Stimulated activated CD8-positive, alpha-beta memory T cell treated with anti-CD3 and anti-CD28 coated beads, Interleukin-12 subunit alpha, Interleukin-12 subunit beta, amount 100 ng/mL, for 1 hour (primary cell): ENCODE measurements around the gene GPR146.

ENCODE experiments used
- DNase-seq: peaks from one replicate; pipeline ENCODE4 v3.0.0-alpha.2; 2020; ENCODE audit warnings: low read depth

The GPR146 gene

DNA sequence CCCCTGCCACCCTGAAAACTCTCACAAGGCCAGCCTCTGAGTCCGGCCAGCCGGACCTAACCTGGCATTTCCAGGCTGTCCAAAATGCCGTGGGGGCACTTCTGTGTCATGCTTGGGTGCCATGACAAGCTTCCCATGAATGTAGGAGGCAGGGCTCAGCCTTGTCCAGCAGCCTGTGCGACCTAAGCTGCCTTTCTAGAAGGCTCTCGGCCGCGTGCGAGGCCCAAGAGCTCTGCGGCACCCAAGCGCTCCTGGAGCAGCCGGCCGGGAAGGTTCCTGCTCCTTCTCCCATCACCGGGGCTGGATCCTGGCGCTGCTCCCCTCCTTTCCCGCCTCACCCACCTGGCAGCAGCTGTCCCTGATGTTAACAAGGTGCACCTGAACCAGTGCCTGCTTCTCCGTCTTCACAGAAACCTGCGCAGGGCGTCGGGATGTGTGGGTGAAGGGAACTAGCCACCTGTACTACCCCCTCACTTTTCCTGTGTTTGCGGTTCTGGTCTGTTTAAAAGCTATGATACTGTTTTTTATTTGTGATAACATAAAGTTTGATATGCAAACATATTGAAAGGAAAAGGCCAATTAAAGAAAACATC lies 49.7 kb downstream of the GPR146 start:
- no peak for DNase-seq

GRCh38 chr7:1094870-1095269 lies 50.5 kb downstream of the GPR146 start:
- no peak for DNase-seq

GRCh38 chr7:1095621-1096155 lies 51.3 kb downstream of the GPR146 start:
- no peak for DNase-seq

DNA sequence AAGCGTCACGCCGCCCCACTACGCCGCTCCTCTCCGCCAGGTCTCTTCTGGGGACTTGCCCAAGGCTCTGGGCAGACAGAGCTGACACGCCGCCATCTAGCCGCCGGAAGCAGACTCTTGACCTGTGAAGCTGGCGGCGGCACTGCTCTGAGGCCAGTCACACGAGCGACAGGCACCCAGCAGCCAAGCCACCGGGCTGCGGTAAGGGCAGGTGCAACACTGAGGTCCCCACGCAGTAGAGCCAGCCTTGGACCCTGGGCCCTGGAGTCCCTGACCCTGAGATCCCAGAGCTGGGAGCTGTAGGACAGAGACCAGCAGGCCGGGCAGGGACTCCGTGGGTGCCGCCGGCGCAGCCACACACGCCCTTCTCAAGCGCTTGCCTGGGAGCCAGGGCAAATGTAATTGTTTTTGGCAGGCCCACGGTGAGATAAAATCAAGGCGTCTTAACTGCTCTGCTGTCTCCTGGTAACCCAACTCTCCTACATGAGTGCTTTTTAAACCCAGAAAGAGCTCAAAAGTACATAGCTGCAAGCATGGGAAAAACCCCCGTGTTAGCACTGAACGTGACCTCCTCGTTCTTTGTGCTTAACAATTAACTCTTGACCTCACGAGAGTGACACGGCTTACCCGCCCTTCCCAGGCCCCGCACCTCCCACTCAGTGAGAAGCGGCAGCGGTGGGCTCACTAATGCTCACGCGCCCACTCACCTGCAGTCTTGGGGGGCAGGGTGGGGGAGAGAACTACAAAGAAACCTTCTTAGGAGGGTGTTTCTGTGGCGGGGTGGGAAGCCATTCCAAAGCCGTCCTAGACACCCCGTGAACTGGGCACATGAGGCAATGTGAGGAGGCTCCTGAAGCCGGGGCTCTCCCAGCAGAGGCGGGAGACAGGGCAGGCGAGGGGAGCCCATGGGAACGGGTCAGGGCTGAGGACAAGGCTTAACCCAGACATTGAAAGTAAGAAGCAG lies 52.1 kb downstream of the GPR146 start:
- DNase-seq: no peak

DNA sequence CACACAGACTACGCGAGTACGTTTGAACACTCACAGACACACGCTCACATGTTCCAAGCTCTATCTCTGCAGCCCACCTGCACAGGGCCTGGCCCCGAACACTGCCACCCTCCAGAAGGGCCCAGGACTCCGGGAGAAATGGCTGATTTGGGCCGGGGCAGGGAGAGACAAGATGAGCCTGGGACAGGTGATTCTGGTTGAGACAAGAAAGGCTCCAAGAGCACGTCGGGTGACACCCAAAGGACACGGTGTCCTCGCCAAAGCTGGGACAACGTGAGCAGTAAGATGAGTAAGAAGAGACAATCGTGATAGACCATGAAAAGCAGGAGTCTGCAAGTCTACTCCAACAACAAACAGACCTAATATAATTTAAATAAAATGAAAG lies 52.8 kb downstream of the GPR146 start:
- no peak for DNase-seq

DNA sequence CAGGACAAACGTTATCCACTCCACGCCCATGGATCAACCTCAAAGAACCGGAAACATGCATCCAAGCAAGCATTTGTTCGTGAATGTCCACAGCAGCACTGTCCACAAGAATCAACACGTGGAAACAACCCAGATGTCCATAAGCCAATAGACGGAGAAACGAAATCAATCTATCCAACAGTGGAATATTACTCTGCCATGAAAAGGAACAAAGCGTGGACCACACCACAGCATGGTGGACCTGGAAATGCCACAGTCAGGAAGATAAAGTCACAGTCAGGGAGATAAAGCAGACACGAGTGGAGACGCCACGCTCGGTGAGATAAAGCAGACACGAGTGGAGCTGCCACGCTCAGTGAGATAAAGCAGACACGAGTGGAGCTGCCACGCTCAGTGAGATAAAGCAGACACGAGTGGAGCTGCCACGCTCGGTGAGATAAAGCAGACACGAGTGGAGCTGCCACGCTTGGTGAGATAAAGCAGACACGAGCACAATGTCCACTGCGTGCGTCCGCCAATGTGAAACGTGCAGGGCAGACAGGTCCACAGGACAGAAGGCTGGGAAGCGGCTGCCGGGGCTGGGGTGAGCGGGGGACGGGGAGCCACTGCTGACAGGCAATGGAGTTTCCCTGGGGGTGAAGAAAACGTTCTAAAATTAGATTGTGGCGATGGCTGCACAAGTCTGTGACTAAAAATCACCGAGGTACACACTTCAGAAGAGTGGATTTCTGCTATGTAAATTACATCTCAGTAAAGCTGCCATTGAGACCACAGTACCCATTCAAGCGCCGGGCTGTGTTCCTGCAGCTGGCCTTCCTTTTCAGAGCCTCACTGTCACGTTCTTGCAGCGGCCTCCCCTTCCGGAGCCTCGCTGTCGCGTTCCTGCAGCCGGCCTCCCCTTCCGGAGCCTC lies 54.2 kb downstream of the GPR146 start:
- no peak for DNase-seq

DNA sequence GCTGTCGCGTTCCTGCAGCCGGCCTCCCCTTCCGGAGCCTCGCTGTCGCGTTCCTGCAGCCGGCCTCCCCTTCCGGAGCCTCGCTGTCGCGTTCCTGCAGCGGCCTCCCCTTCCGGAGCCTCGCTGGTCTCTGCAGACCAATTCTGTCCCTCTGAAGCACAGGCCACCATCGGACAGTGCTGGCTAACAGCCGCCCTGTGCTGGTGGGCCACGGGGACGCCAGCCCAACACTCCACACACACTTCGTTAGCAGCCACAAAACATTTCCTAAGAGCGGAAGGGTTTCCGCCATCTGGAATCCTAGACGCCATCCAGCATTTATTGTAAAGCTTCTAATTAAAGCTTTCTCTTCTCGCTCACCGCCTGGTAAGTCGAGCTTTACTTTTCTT lies 54.8 kb downstream of the GPR146 start:
- no peak for DNase-seq

DNA sequence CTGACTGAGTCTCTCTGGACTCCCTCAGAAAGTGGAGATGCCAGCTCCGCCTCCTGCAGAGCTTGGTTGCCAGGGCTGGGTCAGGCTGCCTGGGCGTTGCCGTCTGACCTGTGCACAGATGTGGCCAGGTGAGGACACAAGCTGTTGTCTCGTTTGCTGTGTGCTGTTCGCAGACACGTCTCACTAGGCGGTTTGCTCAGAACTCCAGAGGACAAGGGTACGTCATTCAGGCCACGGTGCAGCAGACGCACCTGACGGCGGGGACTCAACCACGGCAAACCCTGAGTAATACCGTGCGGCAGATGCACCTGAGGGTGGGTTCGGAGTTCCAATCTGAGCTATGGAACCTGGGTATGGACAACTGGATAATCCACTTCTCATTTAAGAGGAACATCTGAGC lies 55.3 kb downstream of the GPR146 start:
- no peak for DNase-seq

GRCh38 chr7:1100386-1100785 lies 56.0 kb downstream of the GPR146 start:
- DNase-seq: no peak

DNA sequence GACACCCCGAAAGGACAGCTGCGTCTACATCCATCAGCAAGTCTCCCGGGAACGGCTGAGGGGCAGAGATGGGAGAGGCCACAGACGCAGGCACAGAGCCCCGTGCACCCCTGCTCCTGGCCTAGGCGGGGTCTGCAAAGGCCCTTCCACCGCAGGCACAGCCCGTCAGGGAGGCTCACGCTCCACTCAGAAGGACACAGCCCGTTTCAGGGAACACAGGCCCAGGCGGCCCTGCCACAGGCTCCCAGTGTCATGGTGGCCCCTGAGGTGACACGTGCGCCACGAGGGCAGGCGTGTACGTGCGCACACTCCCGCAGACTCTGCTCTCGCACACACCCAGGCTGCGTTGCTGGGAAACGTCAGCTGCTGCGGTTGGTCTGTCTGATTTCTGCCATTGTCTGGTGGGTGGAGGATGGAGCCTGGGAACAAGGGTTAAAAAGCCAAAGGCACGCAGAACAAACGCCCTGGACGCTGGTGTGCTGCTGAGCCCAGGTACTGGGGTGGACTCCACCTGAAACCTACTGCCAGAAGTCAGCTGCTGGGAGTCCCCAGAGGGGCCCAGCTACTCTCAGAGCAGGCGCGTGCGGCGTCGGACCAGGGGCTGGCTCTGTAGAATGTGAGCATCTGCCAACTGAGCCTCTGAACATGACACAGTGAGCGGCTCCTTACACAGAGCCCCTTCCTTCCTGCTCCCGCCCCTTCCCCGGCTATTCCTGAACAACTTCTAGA lies 56.7 kb downstream of the GPR146 start:
- no peak for DNase-seq

DNA sequence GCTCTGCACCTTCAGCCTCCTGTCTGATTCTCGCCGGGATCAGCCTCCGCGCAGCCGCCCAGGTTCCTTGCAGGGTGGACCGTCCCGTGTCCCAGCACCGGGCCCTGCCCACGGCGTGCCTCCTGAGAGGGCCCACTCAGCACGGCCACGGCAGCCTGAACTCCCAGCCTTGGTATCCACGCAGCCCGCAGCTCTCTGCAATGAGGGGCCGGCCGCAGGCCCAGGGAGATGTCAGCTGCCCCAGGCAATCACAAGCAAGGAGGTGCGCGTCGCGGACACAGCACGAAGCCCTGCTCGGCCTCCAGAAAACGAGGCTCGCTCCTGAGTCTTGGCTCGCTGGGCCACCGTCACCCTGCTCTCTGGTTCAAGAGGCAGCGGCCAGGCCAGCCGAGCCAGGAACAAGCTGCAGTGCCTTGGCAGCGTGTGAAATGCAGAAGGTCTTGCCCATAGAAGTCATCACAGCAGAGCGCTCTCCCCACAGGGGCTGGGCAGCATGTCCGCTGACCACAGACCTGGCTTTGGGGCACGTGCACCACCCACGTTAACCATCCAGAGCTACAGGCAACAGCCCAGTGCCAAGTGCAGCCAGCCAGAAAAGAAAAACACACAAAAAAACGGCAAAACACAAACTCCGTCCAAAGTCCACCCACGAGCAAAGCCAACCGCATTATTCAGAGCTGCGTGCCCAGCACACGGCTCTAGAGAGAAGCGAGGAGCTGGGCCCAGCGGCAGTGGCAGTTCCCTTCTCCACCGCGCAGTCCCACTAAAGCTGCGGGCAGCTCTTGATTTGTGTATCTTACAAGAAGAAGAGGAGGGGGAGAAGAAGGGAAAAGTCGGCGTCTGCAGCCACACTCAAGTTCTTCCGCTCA lies 57.5 kb downstream of the GPR146 start:
- DNase-seq: no peak

DNA sequence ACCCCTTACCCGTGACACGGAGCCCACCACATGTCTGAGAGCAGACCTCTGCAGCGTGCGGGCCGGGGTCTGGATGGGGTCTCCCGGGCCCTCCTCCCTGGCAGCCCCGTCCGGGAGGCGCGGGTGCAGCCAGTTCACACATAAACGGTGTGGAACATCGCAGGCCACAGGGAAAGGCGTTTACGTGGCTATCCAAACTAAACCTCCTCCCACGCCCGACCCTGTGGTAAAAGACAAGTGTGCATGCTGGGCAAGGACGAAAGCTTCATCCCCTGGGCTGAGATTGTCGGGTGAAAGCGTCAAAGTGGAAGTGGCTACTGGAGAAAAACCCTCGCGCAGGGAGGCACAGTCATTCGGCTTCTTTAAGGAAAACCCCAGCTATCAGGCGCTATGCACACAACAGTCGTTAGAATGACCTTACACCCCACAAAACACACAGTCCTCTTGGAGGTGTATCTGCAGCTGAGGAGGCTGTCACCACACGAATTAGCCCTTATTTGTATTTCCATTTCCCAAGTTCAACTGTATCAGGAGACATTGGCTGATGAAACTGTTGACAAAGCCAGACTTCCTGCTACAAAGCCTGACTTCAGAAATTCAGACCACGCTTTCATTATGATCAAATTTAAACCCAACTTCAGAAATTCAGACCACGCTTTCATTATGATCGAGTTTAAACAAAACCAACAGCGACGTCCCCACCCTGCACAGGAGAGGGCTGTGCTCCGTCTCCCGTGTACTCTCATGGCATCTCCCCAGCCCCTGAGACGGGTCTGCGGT lies 58.9 kb downstream of the GPR146 start:
- DNase-seq: no peak

DNA sequence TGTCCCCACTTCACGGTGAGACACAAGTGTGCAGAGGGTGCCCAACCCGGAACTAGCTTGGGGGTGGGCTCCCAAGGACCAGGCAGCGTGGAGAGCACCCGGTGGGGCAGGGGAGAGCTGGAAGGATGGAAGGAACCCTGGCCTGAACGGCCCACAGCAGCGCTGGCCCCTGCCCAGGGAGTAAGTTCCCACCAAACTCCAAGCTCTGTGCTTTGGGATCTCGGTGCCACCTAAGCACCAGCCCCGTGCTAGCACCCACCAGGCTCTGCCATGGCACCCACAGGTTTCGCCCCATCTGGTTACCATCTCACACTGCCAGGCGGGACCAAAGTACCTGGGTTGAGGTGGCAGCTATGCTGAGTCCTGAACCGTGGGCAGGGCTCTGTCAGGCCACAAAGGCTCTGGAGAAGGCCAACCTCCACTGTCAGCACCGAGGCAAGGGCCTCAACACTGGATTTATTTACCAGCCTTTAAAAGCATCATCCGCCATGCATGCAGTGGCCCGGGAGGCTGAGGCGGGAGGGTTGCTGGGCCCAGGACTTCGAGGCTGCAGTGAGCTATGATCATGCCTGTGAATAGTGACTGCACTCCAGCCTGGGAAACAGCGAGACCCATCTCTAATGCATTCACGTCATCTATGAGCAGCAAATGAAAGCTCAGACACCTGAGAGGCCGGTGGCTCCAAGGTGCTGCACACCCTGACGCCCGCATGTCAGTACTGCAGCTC lies 59.6 kb downstream of the GPR146 start:
- no peak for DNase-seq

DNA sequence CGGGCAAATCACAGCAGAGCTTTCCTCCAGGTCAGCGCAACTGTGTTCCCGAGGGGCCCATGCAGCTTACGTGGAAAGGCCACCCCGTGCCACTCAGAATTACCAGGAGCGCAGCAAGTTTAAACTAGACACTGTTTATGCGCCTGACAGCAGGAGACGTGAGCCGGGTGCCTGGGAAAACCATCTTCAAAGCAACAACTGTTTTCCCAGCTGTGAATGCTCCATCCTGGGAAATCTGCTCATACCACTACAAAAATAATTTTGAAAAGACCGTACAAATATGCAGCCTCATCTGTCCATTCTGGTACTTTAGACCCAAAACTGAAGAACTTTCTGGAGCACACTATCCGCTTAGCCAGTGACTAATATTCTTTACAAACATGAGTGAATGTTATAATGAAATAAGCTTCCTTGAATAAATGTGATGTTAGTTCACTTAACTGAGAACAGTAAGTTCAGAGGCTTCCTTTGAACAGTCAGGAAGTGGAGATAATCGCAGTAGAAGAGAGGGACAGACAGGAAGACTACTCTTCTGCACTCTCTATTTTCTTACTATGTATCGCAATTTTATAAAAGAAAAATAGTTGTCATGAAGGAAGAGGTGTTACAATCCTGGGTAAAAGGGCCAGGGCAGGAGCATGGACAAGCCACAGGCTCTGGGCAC lies 60.3 kb downstream of the GPR146 start:
- no peak for DNase-seq

- no peak for DNase-seq
These were observed 60.8 kb downstream of the GPR146 start for GRCh38 chr7:1105189-1105588.

- no peak for DNase-seq
These were observed 61.9 kb downstream of the GPR146 start for GRCh38 chr7:1106063-1106792.

- DNase-seq: no peak
These were observed 62.6 kb downstream of the GPR146 start for GRCh38 chr7:1106793-1107421.
